ENCODE results near the gene TRIM44. TPM values are rescaled to one million over a fixed set of nuclear protein-coding genes. Genes with fewer than 3 reads are reported as not detected.
"Not testable (repeated sequence)": the region's sequence is repeated elsewhere in the genome, so short reads cannot be mapped to it uniquely, and the experiment has no call there.

The TRIM44 gene
- total RNA-seq, 4 donors from 2014 or later, result 27.3 to 83.4 (median 61.4) TPM

DNA sequence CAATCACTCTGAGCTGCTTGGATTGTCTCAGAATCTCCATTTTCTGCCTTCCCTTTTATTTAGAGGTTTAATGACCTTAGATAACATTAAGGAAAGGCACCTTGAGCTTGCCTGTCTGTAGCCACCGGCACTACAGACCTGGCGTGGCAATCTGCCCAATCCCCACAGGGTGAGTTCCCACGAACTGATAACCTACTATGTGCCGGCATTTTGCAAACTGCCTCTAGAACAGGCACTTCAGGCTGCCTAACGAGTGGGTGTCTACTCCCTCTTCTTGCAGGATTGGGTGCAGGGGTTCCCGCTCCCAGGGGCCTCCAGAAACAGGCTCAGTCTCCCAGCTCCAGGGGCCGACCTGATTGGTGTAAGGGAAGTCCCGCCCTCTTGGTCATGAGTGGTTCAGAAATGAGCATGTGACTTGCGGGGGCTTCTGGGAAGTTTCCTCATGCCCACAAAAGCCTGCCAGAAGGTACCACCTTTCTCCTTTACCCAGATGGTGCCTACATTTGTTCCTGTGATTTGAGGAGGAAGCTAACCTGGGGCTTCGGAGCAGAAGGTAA is 161.2 kb downstream of the TRIM44 start:
- H3K4me3 ChIP-seq, result no peak overlapping the region
- no peaks in the 10 kb centered on the region for H3K9me3 ChIP-seq
- no peaks in the 10 kb centered on the region for H3K36me3 ChIP-seq

DNA sequence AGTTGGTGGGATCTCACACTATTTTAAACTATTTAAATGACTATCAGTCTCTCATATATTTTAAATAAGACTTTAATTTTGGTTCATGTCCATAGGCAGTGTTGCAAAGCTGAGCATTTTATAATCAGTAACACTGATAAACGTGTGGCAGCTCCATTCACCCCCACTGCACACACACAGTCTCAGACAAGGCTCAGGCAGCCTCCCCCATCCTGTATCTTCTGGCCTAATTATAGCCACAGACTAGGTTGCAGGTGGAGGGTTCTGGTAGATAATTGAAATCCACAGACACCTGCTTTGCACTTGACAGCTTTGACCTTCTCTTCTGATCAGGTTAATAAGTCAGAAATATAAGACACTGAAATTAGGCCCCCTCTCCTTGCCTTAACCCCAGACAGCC is 162.8 kb downstream of the TRIM44 start:
- Histone ChIP-seq H3K4me1 (no peaks in the 10 kb centered on the region), H3K36me3 (no peaks in the 10 kb centered on the region), H3K27me3 (no peaks in the 10 kb centered on the region), H3K9me3 (no peaks in the 10 kb centered on the region), H3K27ac (no peak overlapping the region), H3K4me3 (no peak overlapping the region)
- no peak for DNase-seq
- TF ChIP-seq, protein P1, sequence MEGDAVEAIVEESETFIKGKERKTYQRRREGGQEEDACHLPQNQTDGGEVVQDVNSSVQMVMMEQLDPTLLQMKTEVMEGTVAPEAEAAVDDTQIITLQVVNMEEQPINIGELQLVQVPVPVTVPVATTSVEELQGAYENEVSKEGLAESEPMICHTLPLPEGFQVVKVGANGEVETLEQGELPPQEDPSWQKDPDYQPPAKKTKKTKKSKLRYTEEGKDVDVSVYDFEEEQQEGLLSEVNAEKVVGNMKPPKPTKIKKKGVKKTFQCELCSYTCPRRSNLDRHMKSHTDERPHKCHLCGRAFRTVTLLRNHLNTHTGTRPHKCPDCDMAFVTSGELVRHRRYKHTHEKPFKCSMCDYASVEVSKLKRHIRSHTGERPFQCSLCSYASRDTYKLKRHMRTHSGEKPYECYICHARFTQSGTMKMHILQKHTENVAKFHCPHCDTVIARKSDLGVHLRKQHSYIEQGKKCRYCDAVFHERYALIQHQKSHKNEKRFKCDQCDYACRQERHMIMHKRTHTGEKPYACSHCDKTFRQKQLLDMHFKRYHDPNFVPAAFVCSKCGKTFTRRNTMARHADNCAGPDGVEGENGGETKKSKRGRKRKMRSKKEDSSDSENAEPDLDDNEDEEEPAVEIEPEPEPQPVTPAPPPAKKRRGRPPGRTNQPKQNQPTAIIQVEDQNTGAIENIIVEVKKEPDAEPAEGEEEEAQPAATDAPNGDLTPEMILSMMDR (IDR thresholded peaks at IDR 0.05), result no peak
- no peak for TF ChIP-seq POLR2A (IDR thresholded peaks at IDR 0.05)

More for the DNA sequence above, 161.2 kb downstream of the TRIM44 start:
- Histone ChIP-seq H3K27ac (no peak overlapping the region), H3K27me3 (no peaks in the 10 kb centered on the region), H3K4me1 (no peaks in the 10 kb centered on the region)
- TF ChIP-seq, protein P1 (IDR thresholded peaks at IDR 0.05), result no peak
- no peak for TF ChIP-seq POLR2A (IDR thresholded peaks at IDR 0.05)
- DNase-seq, result no peak

GRCh38 chr11:35826006-35826405 is 163.4 kb downstream of the TRIM44 start:
- TF ChIP-seq, protein P1 (IDR thresholded peaks at IDR 0.05), result no peak
- no peak for TF ChIP-seq POLR2A (IDR thresholded peaks at IDR 0.05)
- no peak for DNase-seq
- H3K4me3 ChIP-seq, result no peak overlapping the region
- no peaks in the 10 kb centered on the region for H3K9me3 ChIP-seq
- no peaks in the 10 kb centered on the region for H3K36me3 ChIP-seq
- no peak overlapping the region for H3K27ac ChIP-seq
- H3K27me3 ChIP-seq, result no peaks in the 10 kb centered on the region
- H3K4me1 ChIP-seq, result no peaks in the 10 kb centered on the region

GRCh38 chr11:35826949-35827348 is 164.4 kb downstream of the TRIM44 start:
- Histone ChIP-seq H3K27me3 (no peaks in the 10 kb centered on the region), H3K4me1 (no peaks in the 10 kb centered on the region), H3K9me3 (no peaks in the 10 kb centered on the region), H3K27ac (no peak overlapping the region), H3K36me3 (no peaks in the 10 kb centered on the region), H3K4me3 (no peak overlapping the region)
- DNase-seq, result no peak
- TF ChIP-seq, protein P1 (IDR thresholded peaks at IDR 0.05), result no peak
- no peak for TF ChIP-seq POLR2A (IDR thresholded peaks at IDR 0.05)

- no peak for TF ChIP-seq POLR2A (IDR thresholded peaks at IDR 0.05)
- TF ChIP-seq, protein P1 (IDR thresholded peaks at IDR 0.05), result no peak
- H3K4me3 ChIP-seq, result no peak overlapping the region
- H3K9me3 ChIP-seq, result no peaks in the 10 kb centered on the region
- no peak for DNase-seq
- H3K27me3 ChIP-seq, result no peaks in the 10 kb centered on the region
- no peaks in the 10 kb centered on the region for H3K36me3 ChIP-seq
- H3K27ac ChIP-seq, result no peak overlapping the region
- no peaks in the 10 kb centered on the region for H3K4me1 ChIP-seq
These were observed 173.6 kb downstream of the TRIM44 start for GRCh38 chr11:35836205-35836604.

DNA sequence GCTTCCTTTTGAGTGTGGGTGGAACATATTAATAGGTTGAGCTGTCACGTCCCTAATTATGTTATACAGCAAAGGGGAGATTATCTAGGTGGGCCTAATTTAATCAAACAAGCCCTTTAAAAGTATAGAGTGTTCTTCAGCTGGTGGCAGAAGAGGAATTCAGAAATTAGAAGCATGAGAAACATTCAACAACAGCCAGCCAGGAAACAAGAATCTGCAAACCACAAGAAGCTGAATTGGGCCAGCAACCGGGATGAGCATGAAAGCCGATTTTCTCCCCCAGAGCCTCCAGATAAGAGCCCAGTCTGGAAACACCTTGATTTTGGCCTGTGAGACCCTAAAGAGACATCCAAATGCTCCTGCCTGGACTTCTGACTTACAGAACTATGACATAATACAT is 175.5 kb downstream of the TRIM44 start:
- H3K4me1 ChIP-seq, result no peaks in the 10 kb centered on the region
- DNase-seq, result no peak
- TF ChIP-seq POLR2A (IDR thresholded peaks at IDR 0.05), result no peak
- TF ChIP-seq, protein P1 (IDR thresholded peaks at IDR 0.05), result no peak
- no peak overlapping the region for H3K27ac ChIP-seq
- no peaks in the 10 kb centered on the region for H3K27me3 ChIP-seq
- H3K4me3 ChIP-seq, result no peak overlapping the region
- H3K36me3 ChIP-seq, result no peaks in the 10 kb centered on the region
- H3K9me3 ChIP-seq, result no peaks in the 10 kb centered on the region

GRCh38 chr11:35838697-35839367 is 176.3 kb downstream of the TRIM44 start:
- not testable (repeated sequence) for DNase-seq

More at GRCh38 chr11:35838697-35839367, 176.3 kb downstream of the TRIM44 start:
- H3K27me3 ChIP-seq, H3K36me3 ChIP-seq, H3K4me3 ChIP-seq, H3K27ac ChIP-seq, H3K4me1 ChIP-seq, H3K9me3 ChIP-seq: not testable (repeated sequence)
